ENCODE results near the gene SDSL. TPM values are rescaled to one million over a fixed set of nuclear protein-coding genes. Genes with fewer than 3 reads are reported as not detected.

The SDSL gene
- total and polyA plus RNA-seq, 8 donors: 5.4 to 14.2 (median 9.6) TPM

DNA sequence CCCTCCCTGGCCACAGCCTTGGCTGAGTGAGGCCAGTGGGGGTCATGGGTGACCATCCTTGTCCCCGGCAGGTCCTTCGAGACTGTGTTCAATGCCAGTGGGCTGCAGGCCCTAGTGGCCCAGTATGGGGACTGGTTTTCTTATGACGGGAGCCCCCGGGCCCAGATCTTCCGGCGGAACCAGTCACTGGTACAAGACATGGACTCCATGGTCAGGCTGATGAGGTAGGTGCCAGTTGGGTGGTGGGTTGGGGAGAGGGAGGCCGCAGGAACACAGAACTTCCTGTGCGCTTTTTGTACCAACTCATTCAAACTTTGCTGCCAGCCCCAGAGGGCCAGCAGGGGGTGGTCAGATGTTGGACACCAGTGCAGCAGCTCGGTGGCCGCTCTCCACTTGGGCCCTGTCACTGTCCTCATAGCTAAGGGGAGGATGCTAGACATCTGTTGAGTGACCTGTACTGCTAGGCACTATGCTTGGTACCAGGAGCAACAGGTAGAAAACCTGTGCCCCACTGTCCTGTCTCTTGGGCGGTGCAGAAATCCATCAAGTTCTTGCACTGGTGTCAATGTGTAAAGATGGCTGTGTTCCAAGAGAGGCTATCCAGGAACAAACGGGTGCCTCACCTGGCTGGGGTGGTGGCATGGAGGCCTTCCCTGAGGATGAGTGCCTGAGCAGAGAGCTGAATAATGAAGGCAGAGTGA, 35.2 kb upstream of the SDSL start:
- intact Hi-C loops (cut with DNase I): no loop called here
- H3K4me3 ChIP-seq: no peak overlapping the region
- no peaks in the 10 kb centered on the region for H3K4me1 ChIP-seq
- no peaks in the 10 kb centered on the region for H3K9me3 ChIP-seq
- peaks cover 0 to 15% (median 0%) of the 10 kb centered on the region in 3 donors for H3K36me3 ChIP-seq
- ATAC-seq: no peak
- no peaks in the 10 kb centered on the region for H3K27me3 ChIP-seq
- FAIRE-seq: no peak
- TF ChIP-seq, protein P1, sequence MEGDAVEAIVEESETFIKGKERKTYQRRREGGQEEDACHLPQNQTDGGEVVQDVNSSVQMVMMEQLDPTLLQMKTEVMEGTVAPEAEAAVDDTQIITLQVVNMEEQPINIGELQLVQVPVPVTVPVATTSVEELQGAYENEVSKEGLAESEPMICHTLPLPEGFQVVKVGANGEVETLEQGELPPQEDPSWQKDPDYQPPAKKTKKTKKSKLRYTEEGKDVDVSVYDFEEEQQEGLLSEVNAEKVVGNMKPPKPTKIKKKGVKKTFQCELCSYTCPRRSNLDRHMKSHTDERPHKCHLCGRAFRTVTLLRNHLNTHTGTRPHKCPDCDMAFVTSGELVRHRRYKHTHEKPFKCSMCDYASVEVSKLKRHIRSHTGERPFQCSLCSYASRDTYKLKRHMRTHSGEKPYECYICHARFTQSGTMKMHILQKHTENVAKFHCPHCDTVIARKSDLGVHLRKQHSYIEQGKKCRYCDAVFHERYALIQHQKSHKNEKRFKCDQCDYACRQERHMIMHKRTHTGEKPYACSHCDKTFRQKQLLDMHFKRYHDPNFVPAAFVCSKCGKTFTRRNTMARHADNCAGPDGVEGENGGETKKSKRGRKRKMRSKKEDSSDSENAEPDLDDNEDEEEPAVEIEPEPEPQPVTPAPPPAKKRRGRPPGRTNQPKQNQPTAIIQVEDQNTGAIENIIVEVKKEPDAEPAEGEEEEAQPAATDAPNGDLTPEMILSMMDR (IDR thresholded peaks at IDR 0.05): no peak
- H3K27ac ChIP-seq: no peak overlapping the region
- no peak for DNase-seq
- 95 to 96% methylated on average over 12 of the region's 12 CpGs for WGBS, 2 donors

DNA sequence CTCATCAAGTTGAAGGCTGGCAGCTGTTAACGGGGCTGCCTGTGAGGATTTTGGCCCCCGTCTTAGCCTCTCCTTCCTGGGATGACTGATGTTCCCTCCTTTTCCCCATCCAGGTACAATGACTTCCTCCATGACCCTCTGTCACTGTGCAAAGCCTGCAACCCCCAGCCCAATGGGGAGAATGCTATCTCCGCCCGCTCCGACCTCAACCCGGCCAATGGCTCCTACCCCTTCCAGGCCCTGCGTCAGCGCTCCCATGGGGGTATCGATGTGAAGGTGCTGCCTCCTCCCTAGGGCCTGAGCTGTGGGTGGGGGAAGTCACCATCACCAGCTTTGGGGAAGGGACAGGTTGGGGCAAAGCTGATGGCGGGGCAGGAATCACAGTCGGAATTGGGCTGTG, 34.5 kb upstream of the SDSL start:
- no peaks in the 10 kb centered on the region for H3K27me3 ChIP-seq
- intact Hi-C loops (cut with DNase I): no loop called here
- H3K4me1 ChIP-seq: no peaks in the 10 kb centered on the region
- no peak overlapping the region for H3K27ac ChIP-seq
- 97 to 98% methylated on average over 11 of the region's 11 CpGs for WGBS, 2 donors
- no peak overlapping the region for H3K4me3 ChIP-seq
- peak in 1 of 6 donors; percentile 62 for DNase-seq
- ATAC-seq: no peak
- H3K9me3 ChIP-seq: no peaks in the 10 kb centered on the region
- TF ChIP-seq, protein P1 (IDR thresholded peaks at IDR 0.05): no peak
- peaks cover 0 to 15% (median 0%) of the 10 kb centered on the region in 3 donors for H3K36me3 ChIP-seq
- FAIRE-seq: no peak

GRCh38 chr12:113388351-113388750, 33.8 kb upstream of the SDSL start:
- Histone ChIP-seq H3K4me3 (no peak overlapping the region), H3K27ac (no peak overlapping the region), H3K36me3 (peaks cover 0 to 15% (median 0%) of the 10 kb centered on the region in 3 donors), H3K4me1 (no peaks in the 10 kb centered on the region), H3K9me3 (no peaks in the 10 kb centered on the region), H3K27me3 (no peaks in the 10 kb centered on the region)
- ATAC-seq (no peak), FAIRE-seq (no peak), DNase-seq (no peak)
- whole genome bisulfite sequencing, 2 donors: 94 to 95% methylated on average over 12 to 14 of the region's 14 CpGs
- TF ChIP-seq, protein P1 (IDR thresholded peaks at IDR 0.05): no peak
- intact Hi-C loops (cut with DNase I): no loop called here

DNA sequence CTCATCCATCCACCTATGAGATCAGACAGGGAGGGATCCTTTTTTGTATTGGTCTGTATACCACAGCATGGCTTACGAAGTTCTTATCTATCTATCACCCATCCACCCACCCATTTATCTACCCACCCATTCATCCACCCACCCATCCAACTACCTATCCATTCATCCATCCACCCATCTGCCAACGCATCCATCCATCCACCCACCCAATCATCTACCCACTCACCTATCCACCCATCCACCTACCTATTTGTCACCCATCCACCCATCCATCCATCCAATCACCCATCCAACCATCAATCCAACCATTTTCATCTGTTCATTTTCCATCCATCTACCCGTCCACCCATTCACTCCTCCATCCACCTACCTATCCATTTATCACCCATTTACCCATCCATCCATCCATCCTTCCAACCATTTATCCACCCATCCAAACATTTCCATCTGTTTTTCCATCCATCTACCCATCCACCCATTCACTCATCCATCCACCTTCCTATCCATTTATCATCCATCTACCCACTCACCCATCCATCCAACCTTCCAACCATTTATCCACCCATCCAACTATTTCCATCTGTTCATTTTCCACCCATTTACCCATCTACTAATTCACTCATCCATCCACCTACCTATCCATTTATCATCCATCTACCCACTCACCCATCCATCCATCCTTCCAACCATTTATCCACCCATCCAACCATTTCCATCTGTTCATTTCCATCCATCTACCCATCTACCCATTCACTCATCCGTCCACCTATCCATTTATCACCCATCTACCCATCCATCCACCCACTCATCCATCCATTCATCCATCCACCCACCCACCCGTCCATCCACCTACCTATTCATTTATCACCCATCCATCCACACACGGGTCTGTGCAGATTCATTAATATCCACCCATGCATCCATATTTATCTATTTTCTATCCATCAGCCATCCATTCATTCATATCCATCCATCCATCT, 31.8 kb upstream of the SDSL start:
- DNase-seq: no peak
- no peaks in the 10 kb centered on the region for H3K9me3 ChIP-seq
- H3K4me3 ChIP-seq: no peak overlapping the region
- no peak for ATAC-seq
- TF ChIP-seq, protein P1 (IDR thresholded peaks at IDR 0.05): no peak
- H3K27me3 ChIP-seq: no peaks in the 10 kb centered on the region
- 91 to 93% methylated on average over 6 of the region's 6 CpGs for WGBS, 2 donors
- no peak for FAIRE-seq
- no peaks in the 10 kb centered on the region for H3K4me1 ChIP-seq
- peaks cover 0 to 14% (median 0%) of the 10 kb centered on the region in 3 donors for H3K36me3 ChIP-seq
- intact Hi-C loops (cut with DNase I): no loop called here
- H3K27ac ChIP-seq: no peak overlapping the region
